Gastrocnemius medialis (tissue), 4 donors: Measurements from ENCODE around the gene ZNF366.

Source experiments
- CTCF ChIP-seq, 5 experiments: fragments of 450-650 bp in 3 of 5; fragments of 200-600 bp in 2 of 5; sonication (generic) in 2 of 5; IDR thresholded peaks in 4 of 5; conservative IDR thresholded peaks in 1 of 5; 1 replicate in 4 of 5; 2 replicates in 1 of 5; pipeline ENCODE4 v1.5.1; 2016 to 2019; ENCODE audit warnings: antibody characterized with exemption in 5 of 5, mild to moderate bottlenecking in 3 of 5, moderate library complexity in 3 of 5
- POLR2A ChIP-seq, 2 donors: fragments of 450-650 bp; IDR thresholded peaks; one replicate each; pipeline ENCODE4 v1.6.1; 2017; ENCODE audit warnings: antibody characterized with exemption in 2 of 2, mild to moderate bottlenecking in 2 of 2, moderate library complexity in 2 of 2

GRCh38 chr5:72408127-72408526 lies 99.1 kb downstream of the ZNF366 start:
- TF ChIP-seq CTCF (IDR thresholded peaks at IDR 0.05 in 4 of 5, conservative IDR thresholded peaks at IDR 0.05 in 1 of 5) (no peak), POLR2A (IDR thresholded peaks at IDR 0.05) (no peak)
